AG10803 (cell line): ENCODE data around the gene MPL.
"Not testable (repeated sequence)": the region's sequence is repeated elsewhere in the genome, so short reads cannot be mapped to it uniquely, and the experiment has no call there.

ENCODE experiments used
- DNase-seq: peaks from one replicate; pipeline ENCODE4 v3.0.0; 2010; ENCODE audit warnings: low read depth
- H3K4me3 ChIP-seq: 2 replicates; pipeline ENCODE4 v1.5.1; 2011; ENCODE audit warnings: mild to moderate bottlenecking, low read length, control low read depth
- CTCF ChIP-seq: conservative IDR thresholded peaks from 2 replicates; pipeline ENCODE4 v1.5.1; 2011; ENCODE audit warnings: mild to moderate bottlenecking, low read length, control low read depth, inconsistent platforms

MPL gene

GRCh38 chr1:43368646-43369020 lies 31.0 kb downstream of the MPL start:
- no peak for TF ChIP-seq CTCF
- no peak for DNase-seq
- H3K4me3 ChIP-seq, result peak overlapping the region; percentile 65

GRCh38 chr1:43369779-43370178 lies 32.2 kb downstream of the MPL start:
- not testable (repeated sequence) for DNase-seq, H3K4me3 ChIP-seq

GRCh38 chr1:43370564-43370963 lies 32.9 kb downstream of the MPL start:
- no peak for DNase-seq
- no peak for TF ChIP-seq CTCF
- H3K4me3 ChIP-seq, result no peak overlapping the region

GRCh38 chr1:43372172-43372571 lies 34.6 kb downstream of the MPL start:
- H3K4me3 ChIP-seq, result no peak overlapping the region
- TF ChIP-seq CTCF, result no peak
- DNase-seq, result no peak

GRCh38 chr1:43373066-43373940 lies 35.7 kb downstream of the MPL start:
- TF ChIP-seq CTCF, result no peak
- no peak overlapping the region for H3K4me3 ChIP-seq
- peak; percentile 76 for DNase-seq

- TF ChIP-seq CTCF, result no peak
- DNase-seq, result no peak
- H3K4me3 ChIP-seq, result no peak overlapping the region
These were observed 39.2 kb downstream of the MPL start for GRCh38 chr1:43376723-43377235.

- no peak overlapping the region for H3K4me3 ChIP-seq
- no peak for TF ChIP-seq CTCF
- DNase-seq, result no peak
These were observed 40.2 kb downstream of the MPL start for GRCh38 chr1:43377831-43378230.
